CD4-positive, alpha-beta T cell treated with Interleukin-21 for 1 hour (primary cell): ENCODE data around the gene DENND6A.
"Not testable (repeated sequence)": the region's sequence is repeated elsewhere in the genome, so short reads cannot be mapped to it uniquely, and the experiment has no call there.

ENCODE experiments used
- DNase-seq: peaks from one replicate; pipeline ENCODE4 v3.0.0-alpha.2; 2020

The DENND6A gene, protein sequence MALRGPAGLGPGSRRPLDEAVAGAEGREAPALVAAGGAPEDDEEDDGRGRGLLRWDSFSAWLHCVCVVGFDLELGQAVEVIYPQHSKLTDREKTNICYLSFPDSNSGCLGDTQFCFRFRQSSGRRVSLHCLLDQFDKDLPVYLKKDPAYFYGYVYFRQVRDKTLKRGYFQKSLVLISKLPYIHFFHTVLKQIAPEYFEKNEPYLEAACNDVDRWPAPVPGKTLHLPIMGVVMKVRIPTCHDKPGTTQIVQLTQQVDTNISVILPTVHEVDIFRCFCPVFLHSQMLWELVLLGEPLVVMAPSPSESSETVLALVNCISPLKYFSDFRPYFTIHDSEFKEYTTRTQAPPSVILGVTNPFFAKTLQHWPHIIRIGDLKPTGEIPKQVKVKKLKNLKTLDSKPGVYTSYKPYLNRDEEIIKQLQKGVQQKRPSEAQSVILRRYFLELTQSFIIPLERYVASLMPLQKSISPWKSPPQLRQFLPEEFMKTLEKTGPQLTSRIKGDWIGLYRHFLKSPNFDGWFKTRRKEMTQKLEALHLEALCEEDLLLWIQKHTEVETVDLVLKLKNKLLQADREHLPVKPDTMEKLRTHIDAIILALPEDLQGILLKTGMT

DNA sequence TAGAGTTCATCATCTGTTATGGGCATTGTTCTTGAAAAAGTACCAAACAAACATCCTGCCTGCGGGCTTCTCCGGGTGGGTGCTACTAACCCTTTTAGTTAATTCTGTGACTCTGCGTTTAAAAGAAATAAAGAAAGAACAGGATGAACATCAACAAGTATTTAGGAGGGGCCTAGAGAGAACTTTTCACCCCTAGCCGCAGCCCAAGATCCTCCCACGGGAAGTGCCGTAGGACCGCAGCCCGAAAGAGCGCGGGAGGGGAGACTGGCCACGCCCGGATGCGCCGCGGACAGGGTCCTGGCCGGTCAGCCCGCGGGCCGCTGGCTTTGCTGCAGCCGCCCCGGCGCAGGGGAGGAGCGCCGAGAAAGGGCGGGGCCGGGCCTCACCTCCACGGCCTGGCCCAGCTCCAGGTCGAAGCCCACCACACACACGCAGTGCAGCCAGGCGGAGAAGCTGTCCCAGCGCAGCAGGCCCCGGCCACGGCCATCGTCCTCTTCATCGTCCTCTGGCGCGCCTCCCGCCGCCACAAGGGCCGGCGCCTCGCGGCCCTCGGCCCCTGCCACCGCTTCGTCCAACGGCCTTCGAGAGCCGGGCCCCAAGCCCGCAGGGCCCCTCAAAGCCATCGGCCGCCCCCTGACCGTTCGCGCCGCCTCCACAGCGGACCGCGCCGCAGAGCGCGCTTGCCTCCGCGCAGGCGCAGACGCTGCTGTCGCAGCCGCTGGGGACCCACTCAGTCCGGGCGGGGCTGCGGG, at the start of gene DENND6A:
Gene DENND6A (minus strand): TSS at position 682 of the 752 bp plus-strand sequence. CDS start 59 bp downstream, at position 623.
- DNase-seq, result peak; percentile 95

DNA sequence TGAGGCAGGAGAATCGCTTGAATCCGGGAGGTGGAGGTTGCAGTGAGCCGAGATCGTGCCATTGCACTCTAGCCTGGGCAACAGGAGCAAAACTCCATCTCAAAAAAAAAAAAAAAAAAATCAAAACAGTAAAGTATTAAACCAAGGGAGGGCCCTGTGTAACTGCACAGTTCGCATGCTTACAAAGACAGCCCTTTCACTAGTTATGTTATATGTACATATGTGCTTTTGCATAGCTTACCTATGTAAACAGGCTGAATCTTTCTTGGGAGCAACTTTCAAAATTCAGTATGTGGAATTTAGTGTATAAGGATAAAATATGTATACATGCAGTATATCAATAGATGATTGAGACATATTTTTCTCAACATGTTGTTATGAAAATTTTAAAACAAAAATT, 47.1 kb upstream of the DENND6A start:
- no peak for DNase-seq

DNA sequence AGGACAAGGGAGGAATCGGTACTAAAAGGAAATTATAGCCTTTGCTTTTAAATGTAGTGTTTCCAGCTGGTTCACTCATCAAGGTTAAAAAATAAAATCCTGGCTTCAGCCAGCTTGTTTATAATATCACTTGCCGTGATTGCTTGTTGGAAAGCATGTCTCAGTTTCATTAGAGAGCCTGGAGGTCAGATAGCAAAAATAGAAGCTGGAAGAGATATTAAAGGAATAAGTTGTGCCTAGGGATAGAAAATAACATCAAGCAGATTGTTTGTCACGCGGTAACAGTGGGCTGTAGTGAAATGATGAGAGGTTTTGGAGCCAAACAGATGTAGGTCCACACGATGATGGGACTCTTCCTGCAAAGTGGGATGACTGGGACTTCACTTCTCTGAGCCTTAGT, 45.5 kb upstream of the DENND6A start:
- no peak for DNase-seq

DNA sequence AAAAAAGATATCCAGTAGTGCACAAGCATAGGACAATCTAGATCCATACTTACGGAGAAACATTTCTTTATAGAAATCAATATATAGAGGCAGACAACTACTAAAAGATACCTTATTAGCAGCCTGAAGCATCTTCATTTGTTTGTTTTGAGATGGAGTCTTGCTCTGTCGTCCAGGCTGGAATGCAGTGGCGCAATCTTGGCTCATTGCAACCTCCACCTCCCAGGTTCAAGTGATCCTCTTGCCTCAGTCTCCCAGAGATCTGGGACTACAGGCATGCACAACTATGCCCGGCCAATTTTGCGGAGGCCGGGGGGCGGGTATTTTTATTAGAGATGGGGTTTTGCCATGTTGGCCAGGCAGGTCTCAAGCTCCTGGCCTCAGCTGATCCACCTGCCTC, 45.0 kb upstream of the DENND6A start:
- no peak for DNase-seq

DNA sequence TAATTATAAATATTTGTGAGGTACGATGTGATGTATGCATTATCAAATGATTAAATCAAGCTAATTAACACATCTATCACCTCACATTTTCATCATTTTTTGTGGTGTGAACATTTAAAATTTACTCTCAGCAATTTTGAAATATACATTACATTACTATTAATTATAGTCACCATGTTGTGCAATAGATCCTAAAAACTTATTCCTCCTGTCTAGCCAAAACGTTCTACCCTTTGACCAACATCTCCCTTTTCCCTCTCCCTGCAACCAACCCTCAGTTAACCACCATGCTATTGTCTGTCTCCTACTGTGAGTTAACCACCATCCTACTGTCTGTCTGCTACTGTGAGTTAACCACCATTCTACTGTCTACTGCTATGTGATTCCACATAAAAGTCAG, 42.5 kb upstream of the DENND6A start:
- DNase-seq, result no peak

DNA sequence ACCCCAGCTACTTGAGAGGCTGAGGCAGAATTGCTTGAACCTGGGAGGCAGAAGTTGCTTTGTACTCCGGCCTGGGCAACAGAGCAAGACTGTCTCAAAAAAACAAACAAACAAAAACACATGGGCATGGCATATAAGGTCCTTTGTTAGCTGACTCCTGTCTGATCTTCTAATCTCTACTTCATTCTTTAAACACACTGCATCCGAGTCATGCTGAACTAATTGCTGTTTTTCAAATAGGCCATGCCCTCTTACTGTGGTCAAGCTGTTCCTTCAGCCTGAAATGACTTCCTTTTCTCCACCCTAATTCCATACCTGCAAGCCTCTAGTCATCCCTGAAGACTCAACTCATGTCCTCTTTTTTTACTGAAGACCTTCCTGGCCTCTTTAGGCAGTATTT, 40.9 kb upstream of the DENND6A start:
- DNase-seq, result no peak

DNA sequence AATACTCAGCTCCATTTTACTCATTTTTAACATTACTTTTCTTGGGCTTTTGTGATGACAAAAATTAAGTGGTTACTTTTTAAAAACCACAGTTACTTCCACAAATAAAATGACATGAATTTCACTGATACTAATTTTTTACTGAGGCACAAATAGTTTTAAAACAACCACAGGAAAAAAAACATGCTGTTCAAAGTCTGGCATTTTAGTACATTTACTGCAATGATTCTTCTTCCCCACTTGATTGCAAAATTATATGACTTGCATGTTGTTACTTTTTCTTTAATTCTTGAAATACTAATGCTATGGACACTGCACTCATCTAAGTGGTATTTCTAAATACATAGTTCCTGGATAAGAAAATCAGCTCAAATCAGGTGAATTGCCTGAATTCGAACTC, 38.4 kb upstream of the DENND6A start:
- DNase-seq, result no peak

DNA sequence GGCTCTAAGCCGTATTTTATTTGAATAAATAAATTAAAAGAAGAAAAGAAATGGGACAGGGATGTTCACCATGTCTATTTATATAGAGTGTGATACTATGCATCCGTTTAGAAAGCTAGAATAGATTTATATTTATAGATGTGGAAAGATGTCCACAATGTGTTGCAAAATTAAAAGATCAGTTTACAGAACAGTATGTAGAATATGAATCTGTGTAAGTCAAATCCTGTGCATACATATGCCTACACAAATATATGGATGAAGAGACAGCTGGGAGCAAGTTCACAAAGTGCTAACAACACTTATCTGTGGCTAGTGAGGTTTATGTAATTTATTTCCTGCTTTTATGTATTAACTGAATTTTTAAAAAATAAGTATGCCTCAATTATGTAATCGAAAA, 37.8 kb upstream of the DENND6A start:
- DNase-seq, result no peak

DNA sequence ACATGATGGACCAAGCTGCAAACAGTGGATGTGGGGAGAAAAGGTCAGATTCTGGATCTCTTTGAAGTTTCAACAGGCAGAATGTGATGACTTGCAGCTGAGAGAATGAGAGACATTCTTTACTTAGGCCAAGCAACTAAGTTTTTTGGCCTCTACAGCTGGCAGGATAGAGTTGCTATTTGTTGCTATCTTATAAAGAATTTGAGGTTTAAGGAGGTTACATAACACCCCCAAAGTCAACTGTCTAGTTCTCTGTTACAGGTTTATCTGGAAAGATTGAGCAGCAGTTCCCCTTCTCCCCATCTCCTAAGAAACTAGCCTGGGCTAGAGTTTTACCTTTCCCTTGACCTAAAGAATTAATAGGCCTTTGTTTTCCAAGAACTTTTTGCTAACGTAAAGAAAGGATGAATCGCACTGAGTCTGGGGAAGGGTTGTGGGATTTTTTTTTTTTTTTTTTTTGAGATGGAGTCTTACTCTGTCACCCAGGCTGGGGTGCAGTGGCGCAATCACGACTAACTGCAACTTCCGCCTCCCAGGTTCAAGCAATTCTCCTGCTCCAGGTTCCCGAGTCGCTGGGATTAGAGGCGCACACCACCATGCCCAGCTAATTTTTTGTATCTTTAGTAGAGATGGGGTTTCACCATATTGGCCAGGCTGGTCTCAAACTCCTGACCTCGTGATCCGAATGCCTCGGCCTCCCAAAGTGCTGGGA, 36.6 kb upstream of the DENND6A start:
- no peak for DNase-seq

DNA sequence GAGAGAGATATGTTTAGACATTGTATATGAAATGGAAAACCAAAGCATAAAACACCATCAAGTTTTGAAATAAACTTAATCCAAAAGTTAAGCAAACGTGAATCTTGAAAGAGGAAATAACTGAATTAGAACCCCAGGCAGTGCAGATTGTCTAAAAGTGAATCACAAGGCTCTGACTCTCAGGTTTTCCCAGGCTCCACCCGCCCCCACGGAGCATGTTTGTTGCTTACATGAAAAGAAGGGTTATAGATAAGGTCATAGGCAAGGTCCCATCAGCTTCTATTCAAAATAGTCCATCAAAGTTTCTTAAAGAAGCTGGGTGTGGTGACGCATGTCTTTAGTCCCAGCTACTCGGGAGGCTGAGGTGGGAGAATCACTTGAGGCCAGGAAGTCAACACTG, 34.2 kb upstream of the DENND6A start:
- no peak for DNase-seq

DNA sequence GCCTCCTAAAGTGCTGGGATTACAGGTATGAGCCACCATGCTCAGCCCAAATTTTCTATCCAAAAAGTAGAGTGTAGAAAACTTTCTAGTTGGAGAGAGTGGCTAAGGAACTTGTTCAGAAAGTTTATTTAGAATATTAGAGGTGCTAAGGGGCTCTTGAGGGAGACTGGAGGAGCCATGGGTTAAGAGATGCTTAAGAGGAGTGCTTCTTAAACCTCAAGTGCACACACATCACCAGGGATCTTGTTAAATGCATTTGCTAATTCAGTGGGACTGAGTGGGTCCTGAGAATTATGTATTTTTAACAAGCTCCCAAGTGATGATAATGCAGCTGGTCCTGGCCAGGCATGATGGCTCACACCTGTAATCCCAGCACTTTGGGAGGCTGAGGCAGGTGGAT, 33.5 kb upstream of the DENND6A start:
- DNase-seq, result no peak

DNA sequence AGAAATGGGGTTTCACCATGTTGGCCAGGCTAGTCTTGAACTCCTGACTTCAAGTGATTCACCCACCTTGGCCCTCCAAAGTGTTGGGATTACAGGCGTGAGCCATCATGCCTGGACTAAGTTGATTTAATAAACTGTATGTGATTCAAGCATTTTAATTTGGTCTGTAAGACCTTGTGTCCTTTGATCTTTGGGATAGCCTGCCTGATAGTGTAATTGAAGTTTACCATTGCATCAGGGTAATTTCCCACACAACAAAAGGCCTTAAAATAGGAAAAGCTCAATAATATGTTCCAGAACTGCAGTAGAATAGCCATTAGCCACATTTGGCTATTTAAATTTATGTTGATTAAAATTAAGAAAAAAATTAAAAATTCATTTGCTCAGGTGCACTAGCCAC, 25.2 kb upstream of the DENND6A start:
- no peak for DNase-seq

DNA sequence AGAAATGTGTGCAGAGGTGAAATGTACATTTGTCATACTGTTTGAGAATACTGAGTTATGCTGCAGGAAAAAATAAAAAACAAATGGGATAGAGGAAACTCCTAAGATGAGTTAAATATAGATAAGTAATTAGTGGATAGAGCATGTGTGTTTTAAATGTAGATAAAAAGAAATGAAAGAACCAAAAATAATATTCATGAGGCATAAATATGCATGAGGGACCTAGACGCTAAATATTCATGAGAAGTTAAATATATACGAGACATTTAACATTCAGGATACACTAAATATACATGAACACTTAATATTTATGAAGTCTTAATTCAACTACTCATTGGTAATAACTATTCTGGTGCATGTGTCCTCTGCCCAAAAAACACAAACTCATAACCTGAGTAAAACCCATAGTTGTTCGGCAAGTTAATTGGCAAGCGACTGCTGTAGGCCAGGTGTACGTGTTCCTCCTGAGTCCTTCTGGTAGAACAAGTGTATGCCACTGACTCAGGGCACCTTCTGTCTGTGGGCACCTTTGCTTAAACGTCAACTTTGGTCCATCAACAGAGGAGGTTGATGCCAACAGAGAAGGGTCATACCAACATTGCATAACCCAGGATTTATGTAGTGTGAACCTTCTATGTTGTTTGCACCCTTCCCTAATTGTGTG, 24.5 kb upstream of the DENND6A start:
- no peak for DNase-seq

DNA sequence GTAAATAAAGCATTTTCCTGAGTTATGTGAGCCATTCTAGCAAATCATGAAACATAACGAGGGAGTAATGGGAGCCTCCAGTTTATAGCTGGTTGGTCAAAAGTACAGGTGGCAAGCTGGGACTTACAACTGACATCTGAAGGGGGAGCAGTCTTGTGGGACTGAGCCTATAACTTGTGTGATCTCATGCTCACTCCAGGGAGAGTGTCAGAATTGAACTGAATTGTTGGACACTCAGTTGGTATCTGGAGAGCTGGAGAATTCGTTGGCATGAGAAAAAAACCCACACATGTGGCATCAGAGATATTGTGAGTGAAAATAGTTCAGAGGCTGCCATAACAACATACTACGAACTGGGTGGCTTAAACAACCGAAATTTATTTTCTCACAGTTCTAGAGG, 22.8 kb upstream of the DENND6A start:
- DNase-seq, result no peak

DNA sequence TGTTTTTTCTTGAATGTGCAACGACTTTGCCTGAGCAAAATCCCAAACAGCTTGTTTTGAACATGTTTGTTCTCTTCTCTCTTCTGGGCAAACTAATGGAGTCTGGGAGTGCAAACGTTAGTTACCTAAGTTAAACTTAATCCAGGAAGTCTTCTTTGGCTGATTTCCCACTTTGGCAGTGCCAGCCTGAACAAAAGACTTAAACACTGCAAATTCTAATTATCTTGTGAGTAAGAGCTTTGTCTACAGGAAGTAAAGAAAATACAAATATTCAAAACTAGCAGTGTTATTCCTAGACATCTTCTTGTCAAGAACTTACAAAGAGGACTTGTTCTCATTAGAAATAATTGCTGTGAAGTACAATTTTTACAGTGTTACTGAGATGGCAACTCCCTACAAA, 16.7 kb upstream of the DENND6A start:
- no peak for DNase-seq

DNA sequence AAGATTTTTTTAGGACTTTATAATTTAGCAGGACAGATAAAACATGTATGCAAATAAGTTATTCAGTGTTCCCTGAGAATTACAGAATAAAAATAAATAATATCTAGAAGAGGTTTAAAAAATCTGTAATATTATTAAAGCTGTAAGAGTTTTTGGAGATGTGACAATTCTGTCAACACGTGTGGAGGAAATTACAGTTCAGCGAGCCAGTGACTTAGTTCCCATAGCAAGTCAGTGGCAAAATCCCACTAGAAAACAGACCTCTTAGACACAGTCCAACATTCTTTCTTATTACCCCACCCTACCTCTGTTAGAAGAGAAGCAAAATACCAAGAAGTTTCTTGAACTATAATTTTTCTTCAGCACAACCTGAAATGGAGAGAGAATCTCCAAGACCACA, 16.2 kb upstream of the DENND6A start:
- no peak for DNase-seq

DNA sequence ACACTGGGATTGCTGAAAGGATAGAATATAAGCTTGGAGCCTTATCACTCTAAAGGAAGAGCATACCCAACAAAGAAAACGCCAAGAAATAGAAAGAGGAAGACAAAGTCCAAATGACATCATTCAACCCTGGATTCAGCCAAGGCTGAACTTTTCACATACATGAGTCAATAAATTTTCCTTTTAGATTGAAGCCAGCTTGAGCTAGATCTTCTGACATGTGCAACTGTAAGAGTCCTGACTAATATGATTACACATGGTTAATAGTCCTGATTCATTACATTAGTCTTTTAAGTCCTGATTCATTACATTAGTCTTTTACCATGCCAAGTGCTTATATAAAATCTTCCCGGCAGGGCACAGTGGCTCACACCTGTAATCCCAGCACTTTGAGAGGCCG, 13.6 kb upstream of the DENND6A start:
- DNase-seq, result no peak

DNA sequence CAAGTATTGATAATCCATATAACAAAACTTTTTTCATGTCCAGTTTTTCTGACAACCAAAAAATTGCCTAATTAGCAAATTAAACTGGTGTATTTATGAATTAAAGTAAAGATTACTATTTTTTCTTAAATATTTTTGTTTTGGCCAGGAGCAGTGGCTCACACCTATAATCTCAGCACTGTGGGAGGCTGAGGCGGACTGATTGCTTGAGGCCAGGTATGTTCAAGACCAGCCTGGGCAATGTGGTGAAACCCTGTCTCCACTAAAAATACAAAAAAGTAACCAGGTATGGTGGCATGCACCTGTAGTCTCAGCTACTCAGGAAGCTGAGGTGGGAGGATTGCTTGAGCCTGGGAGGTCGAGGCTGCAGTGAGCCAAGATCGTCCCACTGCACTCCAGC, 12.5 kb upstream of the DENND6A start:
- DNase-seq, result not testable (repeated sequence)

DNA sequence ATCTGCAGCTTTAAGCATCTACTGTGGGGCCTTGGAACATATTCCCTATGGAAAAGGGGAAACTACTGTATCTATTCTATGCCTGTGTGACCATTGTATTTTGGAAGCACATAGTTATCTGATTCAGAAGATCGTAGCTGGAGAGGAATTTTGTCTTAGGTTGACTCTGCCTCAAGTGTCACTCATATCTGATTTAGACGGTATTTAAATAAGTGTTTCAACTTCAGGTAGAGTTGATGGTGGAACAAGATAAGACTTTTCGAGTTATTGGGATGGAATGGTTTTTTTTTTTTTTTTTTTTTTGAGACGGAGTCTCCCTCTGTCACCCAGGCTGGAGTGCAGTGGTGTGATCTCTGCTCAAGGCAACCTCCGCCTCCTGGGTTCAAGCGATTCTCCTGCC, 8.9 kb upstream of the DENND6A start:
- DNase-seq, result no peak

DNA sequence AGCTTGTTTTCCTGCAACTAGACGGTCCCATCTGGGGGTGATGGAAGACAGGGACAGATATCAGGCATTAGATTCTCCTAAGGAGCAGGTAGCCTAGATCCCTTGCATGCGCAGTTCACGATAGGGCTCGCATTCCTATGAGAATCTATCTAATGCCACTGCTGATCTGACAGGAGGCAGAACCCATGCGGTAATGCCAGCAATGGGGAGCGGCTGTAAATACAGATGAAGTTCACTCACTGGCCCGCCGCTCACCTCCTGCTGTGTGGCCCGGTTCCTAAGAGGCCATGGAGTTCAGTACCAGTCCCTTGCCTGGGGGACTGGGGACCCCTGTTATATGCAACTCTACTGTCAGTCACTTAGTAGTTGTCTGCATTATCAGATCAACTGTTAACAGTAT, 7.9 kb upstream of the DENND6A start:
- no peak for DNase-seq

DNA sequence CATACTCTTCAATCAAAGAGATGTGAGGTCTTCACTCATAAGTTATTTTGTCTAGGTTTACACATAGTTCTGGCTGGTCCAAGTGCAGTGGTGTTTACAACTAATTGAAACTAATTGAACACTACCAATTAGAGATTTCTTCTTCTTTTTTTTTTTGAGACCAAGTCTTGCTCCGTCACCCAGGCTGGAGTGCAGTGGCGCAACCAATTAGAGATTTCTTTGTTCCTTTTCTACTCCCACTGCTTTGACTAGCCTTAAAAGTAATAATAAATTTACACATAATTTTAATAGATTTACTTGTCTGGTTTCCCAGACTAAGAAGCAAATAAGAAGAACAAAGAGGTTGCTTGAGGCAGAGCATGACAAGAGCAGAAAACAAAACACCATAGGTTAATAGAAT, 6.7 kb upstream of the DENND6A start:
- no peak for DNase-seq

DNA sequence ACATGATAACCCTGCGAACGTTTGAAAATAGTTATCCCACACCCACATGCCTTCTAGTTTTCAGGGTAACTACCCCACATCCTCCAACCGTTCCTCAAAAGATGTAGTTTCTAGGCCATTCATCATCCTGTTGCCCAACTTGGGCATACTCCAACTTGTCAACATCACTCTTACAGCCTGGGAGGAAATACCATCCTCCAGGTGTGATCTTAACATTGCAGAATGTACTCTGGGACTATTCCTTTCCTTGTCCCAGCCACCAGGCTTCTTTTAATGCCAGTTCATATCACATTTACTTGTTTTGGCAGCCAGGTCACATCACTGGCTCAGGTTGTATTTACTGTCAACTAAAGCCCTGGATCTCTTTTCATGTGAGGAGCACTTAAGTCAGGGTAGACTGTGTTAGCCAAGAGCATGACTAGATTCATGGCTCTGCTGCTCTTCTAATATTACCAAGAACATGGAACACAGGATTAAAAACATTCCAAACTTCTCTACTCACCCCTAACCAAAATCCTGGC, 4.0 kb upstream of the DENND6A start:
- no peak for DNase-seq

DNA sequence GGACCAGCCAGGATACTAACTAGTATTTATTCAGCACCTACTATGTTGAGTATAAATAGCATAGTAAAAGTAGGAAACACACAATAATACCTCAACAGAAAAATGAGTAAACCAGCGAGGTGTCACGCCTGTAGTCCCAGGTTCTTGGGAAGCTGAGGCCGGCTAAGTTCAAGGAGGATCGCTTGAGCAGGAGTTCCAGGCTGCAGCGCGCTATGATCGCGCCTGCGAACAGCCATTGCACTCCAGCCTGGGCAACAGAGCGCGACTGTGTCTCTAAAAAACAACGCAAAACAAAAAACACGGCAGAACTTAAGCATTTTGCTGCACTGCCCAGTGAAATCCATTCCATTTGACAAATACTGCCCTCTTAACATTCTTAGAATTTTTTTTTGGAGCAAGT, 1.3 kb upstream of the DENND6A start:
- DNase-seq, result no peak
